Kidney epithelial cell (primary cell): Measurements from ENCODE around the gene ZNF438. TPM values are rescaled to one million over a fixed set of nuclear protein-coding genes. Genes with fewer than 3 reads are reported as not detected.
"Not testable (repeated sequence)": the region's sequence is repeated elsewhere in the genome, so short reads cannot be mapped to it uniquely, and the experiment has no call there.

Experiments used
- DNase-seq: peaks from one replicate; pipeline ENCODE4 v3.0.0-alpha.2; 2010; ENCODE audit warnings: low read depth
- H3K27me3 ChIP-seq: 2 replicates; pipeline ENCODE4 v1.6.0; 2011; ENCODE audit warnings: low read length; ENCODE audit not compliant: control insufficient read depth, insufficient read depth
- H3K36me3 ChIP-seq: 2 replicates; pipeline ENCODE4 v1.5.1; 2011; ENCODE audit warnings: low read length; ENCODE audit not compliant: control insufficient read depth, insufficient read depth
- H3K4me3 ChIP-seq: 2 replicates; pipeline ENCODE4 v1.5.1; 2011; ENCODE audit warnings: low read depth, mild to moderate bottlenecking, control low read depth, low read length
- total RNA-seq: library from RNA; depleted of rRNA; stranded (reverse); fragments of >200 nt; gene quantifications from 2 replicates; pipeline ENCODE4 v1.2.3, GENCODE V29; 2015
- TF ChIP-seq, protein P1 (sequence below): IDR thresholded peaks from 2 replicates; pipeline ENCODE4 v1.5.1; 2011; ENCODE audit warnings: mild to moderate bottlenecking, moderate library complexity, low read length, control low read depth, inconsistent platforms; ENCODE audit not compliant: insufficient read depth, poor library complexity, severe bottlenecking

The ZNF438 gene
- total RNA-seq, 1 donor from 2014 or later: 3.3 TPM

DNA sequence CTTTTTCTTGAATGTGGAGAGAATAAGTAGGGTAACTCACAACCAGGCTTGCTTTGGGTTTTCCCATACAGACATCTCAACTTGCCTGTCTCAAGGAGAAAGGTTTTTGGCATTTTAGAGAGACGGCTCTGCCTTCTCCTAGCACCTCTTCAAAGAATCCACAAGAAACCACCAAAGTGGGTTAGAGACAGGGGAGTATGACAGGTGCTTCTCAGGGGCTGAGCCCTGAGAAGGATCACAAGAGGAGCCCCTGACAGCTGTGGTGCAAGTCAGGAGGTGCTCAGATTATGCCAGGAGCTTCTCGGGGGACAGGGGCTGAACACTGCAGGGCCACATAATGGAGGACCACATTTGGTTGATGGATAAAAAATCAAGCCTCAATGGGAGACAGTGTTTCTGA is 231.3 kb downstream of the ZNF438 start:
- TF ChIP-seq, protein P1, sequence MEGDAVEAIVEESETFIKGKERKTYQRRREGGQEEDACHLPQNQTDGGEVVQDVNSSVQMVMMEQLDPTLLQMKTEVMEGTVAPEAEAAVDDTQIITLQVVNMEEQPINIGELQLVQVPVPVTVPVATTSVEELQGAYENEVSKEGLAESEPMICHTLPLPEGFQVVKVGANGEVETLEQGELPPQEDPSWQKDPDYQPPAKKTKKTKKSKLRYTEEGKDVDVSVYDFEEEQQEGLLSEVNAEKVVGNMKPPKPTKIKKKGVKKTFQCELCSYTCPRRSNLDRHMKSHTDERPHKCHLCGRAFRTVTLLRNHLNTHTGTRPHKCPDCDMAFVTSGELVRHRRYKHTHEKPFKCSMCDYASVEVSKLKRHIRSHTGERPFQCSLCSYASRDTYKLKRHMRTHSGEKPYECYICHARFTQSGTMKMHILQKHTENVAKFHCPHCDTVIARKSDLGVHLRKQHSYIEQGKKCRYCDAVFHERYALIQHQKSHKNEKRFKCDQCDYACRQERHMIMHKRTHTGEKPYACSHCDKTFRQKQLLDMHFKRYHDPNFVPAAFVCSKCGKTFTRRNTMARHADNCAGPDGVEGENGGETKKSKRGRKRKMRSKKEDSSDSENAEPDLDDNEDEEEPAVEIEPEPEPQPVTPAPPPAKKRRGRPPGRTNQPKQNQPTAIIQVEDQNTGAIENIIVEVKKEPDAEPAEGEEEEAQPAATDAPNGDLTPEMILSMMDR: no peak
- H3K36me3 ChIP-seq: no peaks in the 10 kb centered on the region

DNA sequence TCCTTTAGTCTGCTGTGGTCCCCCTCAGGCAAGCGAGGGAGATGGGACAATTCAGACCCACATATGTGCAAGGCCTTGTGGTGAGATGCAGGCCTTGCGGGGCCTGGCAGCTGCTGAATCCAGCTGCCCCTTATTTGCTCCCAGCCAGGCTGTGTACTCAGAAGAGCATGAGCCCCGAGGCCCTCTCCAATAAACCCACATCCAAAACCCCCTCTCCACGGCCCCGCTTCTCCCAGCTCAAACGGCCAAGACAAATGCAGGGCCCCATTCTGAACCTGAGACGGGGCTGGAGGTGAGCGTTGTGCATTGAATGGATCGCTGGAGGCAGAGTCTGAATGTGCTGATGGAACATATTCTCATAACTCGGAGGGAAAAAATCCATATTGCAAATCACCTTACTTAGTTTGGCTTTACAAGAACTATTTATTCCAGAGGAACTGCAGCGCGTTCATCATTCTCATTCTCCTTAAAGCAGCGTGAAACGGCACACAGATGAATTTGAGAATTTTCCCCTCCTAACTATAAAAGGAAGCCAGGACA is 232.9 kb downstream of the ZNF438 start:
- no peaks in the 10 kb centered on the region for H3K36me3 ChIP-seq
- H3K27me3 ChIP-seq: no peaks in the 10 kb centered on the region
- no peak for DNase-seq
- TF ChIP-seq, protein P1: no peak
- H3K4me3 ChIP-seq: no peak overlapping the region

More for the DNA sequence above, 231.3 kb downstream of the ZNF438 start:
- no peak for DNase-seq
- Histone ChIP-seq H3K27me3 (no peaks in the 10 kb centered on the region), H3K4me3 (no peak overlapping the region)

DNA sequence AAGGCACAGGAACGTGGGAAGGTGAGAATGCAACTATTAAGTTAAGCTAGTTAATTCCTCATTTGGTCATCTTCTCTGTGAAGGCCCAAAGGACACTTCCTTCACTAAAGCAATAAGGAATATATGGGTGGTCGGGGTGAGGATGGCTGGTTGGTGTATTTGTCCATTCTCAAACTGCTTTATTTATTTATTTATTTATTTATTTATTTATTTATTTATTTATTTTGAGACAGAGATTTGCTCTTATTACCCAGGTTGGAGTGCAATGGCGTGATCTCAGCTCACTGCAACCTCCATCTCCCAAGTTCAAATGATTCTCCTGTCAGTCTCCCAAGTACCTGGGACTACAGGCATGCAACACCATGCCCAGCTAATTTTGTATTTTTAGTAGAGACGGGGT is 236.6 kb downstream of the ZNF438 start:
- not testable (repeated sequence) for H3K36me3 ChIP-seq, DNase-seq, H3K4me3 ChIP-seq, H3K27me3 ChIP-seq
